ENCODE data around the gene GNG7.
"Not testable (repeated sequence)": the region's sequence is repeated elsewhere in the genome, so short reads cannot be mapped to it uniquely, and the experiment has no call there.

Gene GNG7

GRCh38 chr19:2551172-2551863, 151.2 kb downstream of the GNG7 start:
- no peak for DNase-seq (ENCODE audit: low spot score)

GRCh38 chr19:2550431-2551171, 151.9 kb downstream of the GNG7 start:
- no peak for DNase-seq (ENCODE audit: low spot score)

GRCh38 chr19:2549701-2550191, 152.7 kb downstream of the GNG7 start:
- DNase-seq (ENCODE audit: low spot score) = no peak

- DNase-seq (ENCODE audit: low spot score) = no peak
Measured at GRCh38 chr19:2548966-2549365, 153.5 kb downstream of the GNG7 start.

GRCh38 chr19:2547721-2548120, 154.8 kb downstream of the GNG7 start:
- no peak for DNase-seq (ENCODE audit: low spot score)

- DNase-seq (ENCODE audit: low spot score) = no peak
Measured at GRCh38 chr19:2547033-2547680, 155.3 kb downstream of the GNG7 start.

GRCh38 chr19:2546128-2547032, 156.1 kb downstream of the GNG7 start:
- DNase-seq (ENCODE audit: low spot score) = no peak

- DNase-seq (ENCODE audit: low spot score) = not testable (repeated sequence)
Measured at GRCh38 chr19:2545416-2546127, 156.9 kb downstream of the GNG7 start.

GRCh38 chr19:2544576-2545415, 157.7 kb downstream of the GNG7 start:
- no peak for DNase-seq (ENCODE audit: low spot score)

GRCh38 chr19:2543463-2544442, 158.7 kb downstream of the GNG7 start:
- peak; percentile 61 for DNase-seq (ENCODE audit: low spot score)

- DNase-seq (ENCODE audit: low spot score) = not testable (repeated sequence)
Measured at GRCh38 chr19:2543072-2543462, 159.4 kb downstream of the GNG7 start.

GRCh38 chr19:2542341-2543069, 160.0 kb downstream of the GNG7 start:
- DNase-seq (ENCODE audit: low spot score) = no peak

GRCh38 chr19:2540646-2541454, 161.6 kb downstream of the GNG7 start:
- DNase-seq (ENCODE audit: low spot score) = no peak

- DNase-seq (ENCODE audit: low spot score) = no peak
Measured at GRCh38 chr19:2540251-2540645, 162.2 kb downstream of the GNG7 start.

- no peak for DNase-seq (ENCODE audit: low spot score)
Measured at GRCh38 chr19:2538096-2538757, 164.3 kb downstream of the GNG7 start.

GRCh38 chr19:2537584-2537983, 164.9 kb downstream of the GNG7 start:
- DNase-seq (ENCODE audit: low spot score) = not testable (repeated sequence)

- no peak for DNase-seq (ENCODE audit: low spot score)
Measured at GRCh38 chr19:2536461-2536860, 166.0 kb downstream of the GNG7 start.

Data from NAMALWA (cell line).